Ovary (tissue), 9 donors: ENCODE measurements around the gene GPER1. TPM values are rescaled to one million over a fixed set of nuclear protein-coding genes. Genes with fewer than 3 reads are reported as not detected.

Experiments
- DNase-seq, 5 donors: peaks; one replicate each; pipeline ENCODE4 v3.0.0-alpha.2; 2019 to 2020
- H3K27ac ChIP-seq, 2 donors: fragments of 200-600 bp; one replicate each; pipeline versions ENCODE4 v1.5.1 to v1.8.0; 2019 to 2022
- H3K27me3 ChIP-seq: fragments of 200-600 bp; one replicate; pipeline ENCODE4 v1.8.0; 2022
- H3K36me3 ChIP-seq: fragments of 200-600 bp; sonication (generic); one replicate; pipeline ENCODE4 v1.5.1; 2019
- H3K4me1 ChIP-seq: one replicate; pipeline ENCODE4 v1.8.1; 2013; ENCODE audit warnings: mild to moderate bottlenecking, moderate library complexity; ENCODE audit not compliant: insufficient read depth
- H3K4me3 ChIP-seq: fragments of 200-600 bp; sonication (generic); one replicate; pipeline ENCODE4 v1.5.1; 2017
- H3K9me3 ChIP-seq, 2 donors: fragments of 200-600 bp in 1 of 2; sonication (generic) in 1 of 2; one replicate each; pipeline versions ENCODE4 v1.5.1 to v1.8.1; 2013 to 2019; ENCODE audit warnings: mild to moderate bottlenecking in 1 of 2, moderate library complexity in 1 of 2
- CTCF ChIP-seq, 3 donors: fragments of 450-650 bp in 2 of 3; fragments of 200-600 bp in 1 of 3; IDR thresholded peaks; one replicate each; pipeline versions ENCODE4 v1.5.1 to v1.8.0; 2016 to 2022; ENCODE audit warnings: antibody characterized with exemption in 3 of 3, mild to moderate bottlenecking in 1 of 3
- EP300 ChIP-seq: sonication (generic); formaldehyde crosslinking; IDR thresholded peaks from one replicate; pipeline ENCODE4 v1.6.1; 2017; ENCODE audit warnings: antibody characterized with exemption
- POLR2A ChIP-seq: fragments of 450-650 bp; IDR thresholded peaks from one replicate; pipeline ENCODE4 v1.6.1; 2017; ENCODE audit warnings: antibody characterized with exemption, mild to moderate bottlenecking, moderate library complexity
- whole genome bisulfite sequencing, 3 donors: extraction: QIAGEN DNeasy Blood & Tissue Kit in 1 of 3; methylation state at CpG; one replicate each; pipeline versions ENCODE4 v1.1.5 to v1.1.7; 2013 to 2017; 5-methylcytosine and 5-hydroxymethylcytosine counted together
- intact Hi-C, 4 donors: fragments of 100-400 bp; cut with DNase I; formaldehyde crosslinking; loops; one replicate each; pipeline versions ENCODE4 v1.11.0 to v1.15.1; 2022 to 2023
- polyA plus RNA-seq, 2 donors: library from polyadenylated mRNA; stranded (reverse); fragments of 200-250 nt in 1 of 2; fragments of 350-450 nt in 1 of 2; fragmentation: Illumina TruSeq in 1 of 2; extraction: RNeasy Lipid Tissue Mini Kit (QIAGEN cat#74804) in 1 of 2; gene quantifications; one replicate each; pipeline ENCODE4 v1.2.3, GENCODE V29; 2013 to 2014
- total RNA-seq, 7 donors: library from RNA; depleted of rRNA in 2 of 7; stranded (reverse); fragments of >200 nt in 2 of 7; fragmentation: NEBNext Ultra II Directional in 3 of 7; extraction: Animal tissue kit (Norgen Biotek cat#: 25700) in 3 of 7; gene quantifications; one replicate each; pipeline versions ENCODE4 v1.1.0 to v1.2.4, GENCODE V29; 2016 to 2023
- donor health status: DM: no; HTN: no; CAD: no; lungs with moderate emphysema.
- donor health status: DM: no; HTN: no; CAD: no.
- donor health status: Bipolar disorder and iron deficiency.
- donor health status: DM: yes; HTN: yes; CAD: no.
- donor health status: DM: no; HTN: no; CAD: no.
- donor health status: DM: yes; HTN: yes; CAD: no.

Gene GPER1
- total and polyA plus RNA-seq, 9 donors = 0.48 to 7.5 (median 2.9) TPM

- intact Hi-C loops = no loop called here
- H3K27me3 ChIP-seq = no peaks in the 10 kb centered on the region
- H3K4me3 ChIP-seq = peak overlapping the region; percentile 60
- no peaks in the 10 kb centered on the region for H3K9me3 ChIP-seq
- 17 to 24% (median 19%) methylated on average over 9 of the region's 9 CpGs for WGBS, 3 donors
- peaks cover 9% of the 10 kb centered on the region for H3K4me1 ChIP-seq
- H3K36me3 ChIP-seq = no peaks in the 10 kb centered on the region
- TF ChIP-seq CTCF (IDR thresholded peaks at IDR 0.05) = no peak
- TF ChIP-seq POLR2A = no peak
- no peak for TF ChIP-seq EP300
- DNase-seq = peak in 1 of 5 donors; percentile 7
- no peak overlapping the region for H3K27ac ChIP-seq
Measured at GRCh38 chr7:1136841-1137516, 49.1 kb downstream of the GPER1 start.

- no peak for DNase-seq
- WGBS, 3 donors = 5 to 12% (median 8%) methylated on average over 28 to 51 of the region's 51 CpGs
- no peaks in the 10 kb centered on the region for H3K36me3 ChIP-seq
- TF ChIP-seq POLR2A (no peak), CTCF (IDR thresholded peaks at IDR 0.05) (no peak), EP300 (no peak)
- H3K4me3 ChIP-seq = peak overlapping the region; percentile 60
- H3K27me3 ChIP-seq = no peaks in the 10 kb centered on the region
- peak overlapping the region in 1 of 2 donors; percentile 33 for H3K27ac ChIP-seq
- intact Hi-C loops = no loop called here
- peaks cover 9% of the 10 kb centered on the region for H3K4me1 ChIP-seq
- H3K9me3 ChIP-seq = no peaks in the 10 kb centered on the region
Measured at GRCh38 chr7:1137517-1138167, 49.7 kb downstream of the GPER1 start.

GRCh38 chr7:1140476-1141104 is 52.7 kb downstream of the GPER1 start:
- Histone ChIP-seq H3K27ac (no peak overlapping the region), H3K27me3 (no peaks in the 10 kb centered on the region), H3K4me3 (no peak overlapping the region), H3K9me3 (no peaks in the 10 kb centered on the region), H3K36me3 (no peaks in the 10 kb centered on the region), H3K4me1 (peaks cover 3% of the 10 kb centered on the region)
- 83 to 88% (median 85%) methylated on average over 4 of the region's 4 CpGs for WGBS, 3 donors
- intact Hi-C loops = no loop called here
- DNase-seq = peak in 1 of 5 donors; percentile 4
- TF ChIP-seq CTCF (IDR thresholded peaks at IDR 0.05) = no peak
- no peak for TF ChIP-seq POLR2A
- no peak for TF ChIP-seq EP300

- no peak for DNase-seq
- H3K27ac ChIP-seq = no peak overlapping the region
- no peak for TF ChIP-seq EP300
- no peak for TF ChIP-seq POLR2A
- TF ChIP-seq CTCF (IDR thresholded peaks at IDR 0.05) = no peak
- H3K4me3 ChIP-seq = no peak overlapping the region
- intact Hi-C loops = no loop called here
- WGBS, 3 donors = 78 to 81% (median 78%) methylated on average over 6 of the region's 6 CpGs
- no peaks in the 10 kb centered on the region for H3K9me3 ChIP-seq
- H3K27me3 ChIP-seq = no peaks in the 10 kb centered on the region
- H3K36me3 ChIP-seq = no peaks in the 10 kb centered on the region
- H3K4me1 ChIP-seq = peaks cover 3% of the 10 kb centered on the region
Measured at GRCh38 chr7:1141651-1142050, 53.7 kb downstream of the GPER1 start.
